HG02973 (cell line): ENCODE data around the gene NLE1.
"Not testable (repeated sequence)": the region's sequence is repeated elsewhere in the genome, so short reads cannot be mapped to it uniquely, and the experiment has no call there.

Source experiments
- ATAC-seq: cut with Tn5 transposase; IDR thresholded peaks from one replicate; pipeline ENCODE4 v1.9.1; 2021; ENCODE audit warnings: moderate library complexity; ENCODE audit not compliant: unreplicated experiment

NLE1 gene

DNA sequence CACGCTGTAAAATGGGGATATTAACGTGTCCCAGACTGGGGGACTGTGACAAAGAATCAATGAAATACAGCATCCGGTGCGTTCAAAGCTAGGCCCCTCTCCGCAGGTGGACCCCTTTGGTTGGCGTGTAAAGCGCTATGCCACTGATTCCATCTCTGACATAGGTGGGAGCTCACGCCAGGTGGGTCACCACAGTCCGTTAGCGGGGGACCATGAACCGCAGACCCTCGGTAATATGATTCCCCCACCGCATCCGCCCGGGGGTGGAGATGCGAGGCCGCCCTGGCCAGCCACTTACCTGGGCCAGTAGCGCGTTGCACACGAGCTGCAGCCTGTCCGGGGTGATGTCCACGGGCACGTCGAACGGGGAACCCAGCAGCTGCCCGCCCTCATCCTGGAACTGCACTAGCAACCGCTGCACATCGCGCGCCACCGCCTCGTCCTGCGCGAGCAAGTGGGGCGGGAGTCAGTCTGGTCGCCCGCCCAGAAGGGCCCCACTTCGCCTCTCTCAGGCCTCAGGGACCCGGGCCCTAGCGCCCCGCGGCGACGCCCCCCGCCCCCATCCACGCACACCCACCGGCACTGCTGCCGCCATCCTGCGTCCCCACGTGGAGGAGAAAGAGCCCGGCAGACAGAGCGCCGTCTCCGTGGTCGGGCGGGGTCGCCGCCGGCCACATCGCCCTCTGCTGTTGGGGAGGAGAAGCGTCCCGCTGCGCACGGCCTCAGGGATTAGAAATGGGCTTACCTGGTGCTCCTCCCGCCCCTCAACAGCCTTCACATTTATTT lies at the start of gene NLE1:
TSS of gene NLE1 (minus strand) at position 623 of the 786 bp plus-strand sequence. CDS start at position 595, 28 bp downstream.
- ATAC-seq: peak; percentile 87

DNA sequence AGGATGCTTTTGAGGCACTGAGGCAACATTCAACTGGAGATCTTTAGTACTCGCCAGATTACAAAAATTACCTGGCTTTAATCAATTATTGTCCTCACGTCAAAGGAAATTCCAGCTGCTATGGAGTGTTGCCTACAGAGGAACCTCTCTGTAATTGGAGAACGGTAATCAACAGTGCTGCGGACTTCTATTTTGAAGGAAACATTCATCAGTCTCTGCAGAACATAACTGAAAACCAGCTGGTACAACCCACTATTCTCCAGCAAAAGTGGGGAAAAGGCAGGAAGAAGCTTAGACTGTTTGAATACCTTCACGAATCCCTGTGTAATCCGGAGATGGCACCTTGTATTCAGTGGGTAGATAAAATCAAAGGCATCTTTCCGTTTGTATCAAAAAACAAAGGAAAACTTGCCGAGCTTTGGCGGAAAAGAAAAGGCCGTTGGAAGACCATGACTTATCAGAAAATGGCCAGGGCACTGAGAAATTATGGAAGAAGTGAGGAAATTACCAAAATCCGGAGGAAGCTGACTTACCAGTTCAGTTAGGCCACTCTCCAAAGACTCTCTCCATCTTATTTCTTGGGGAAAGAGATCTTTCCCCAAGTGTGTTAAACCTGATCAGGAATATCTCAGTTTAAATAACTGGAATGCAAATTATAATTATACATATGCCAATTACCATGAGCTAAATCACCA lies 49.0 kb upstream of the NLE1 start:
- ATAC-seq: no peak

DNA sequence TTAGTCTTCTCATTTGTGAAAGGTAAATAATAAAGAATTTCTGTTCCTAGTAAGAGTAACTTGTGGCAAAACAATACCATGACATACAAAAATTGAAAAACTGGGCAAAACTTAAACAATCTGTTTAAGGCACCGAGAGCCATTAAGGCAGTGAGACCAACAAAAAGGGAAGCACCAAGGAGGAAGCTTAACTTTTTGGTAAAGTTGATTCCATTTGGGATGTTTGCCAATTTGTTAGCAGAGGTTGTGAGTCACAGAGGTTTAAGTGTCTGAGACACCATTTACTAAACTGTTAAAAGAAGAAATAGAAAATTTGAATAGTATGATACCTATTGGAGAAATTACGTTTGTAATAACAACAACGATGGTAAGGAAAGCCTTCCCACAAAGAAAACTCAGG lies 47.2 kb upstream of the NLE1 start:
- ATAC-seq: no peak

DNA sequence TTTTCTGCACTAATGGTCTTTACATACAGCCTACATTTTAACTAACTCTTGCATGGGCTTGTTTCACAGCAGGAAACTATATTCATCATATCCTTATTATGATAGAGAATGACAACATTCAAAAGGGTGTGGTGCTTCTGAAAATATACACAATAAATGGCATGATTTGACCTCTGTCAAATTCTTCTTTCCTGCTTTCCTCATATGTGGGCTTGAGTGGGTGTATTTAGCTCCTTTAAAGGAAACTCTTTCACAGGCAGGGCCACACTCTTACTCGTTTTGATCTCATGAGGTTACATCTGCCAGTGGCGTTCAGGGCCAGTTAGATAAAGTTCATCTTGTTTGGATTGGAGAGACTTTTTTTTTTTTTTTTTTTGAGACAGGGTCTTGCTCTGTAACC lies 46.0 kb upstream of the NLE1 start:
- ATAC-seq: no peak

DNA sequence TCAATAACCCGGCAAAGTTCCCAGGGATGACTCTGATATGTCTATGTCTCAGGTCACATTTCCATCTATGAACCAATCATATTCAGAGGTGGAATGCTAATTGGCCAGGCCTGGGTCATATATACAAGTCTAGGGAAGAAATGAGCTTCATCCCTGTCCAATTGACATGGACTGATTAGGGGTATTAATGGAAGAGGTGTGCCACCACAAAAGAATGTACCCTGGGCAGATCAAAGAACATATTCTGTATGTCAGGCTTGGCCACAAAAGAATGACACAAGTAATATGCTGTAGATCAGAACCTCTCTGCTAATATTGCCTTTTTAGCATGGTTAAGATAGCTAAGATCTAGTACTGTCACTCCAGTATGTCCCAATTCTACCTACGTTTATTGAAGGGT lies 45.4 kb upstream of the NLE1 start:
- no peak for ATAC-seq

- no peak for ATAC-seq
Measured at GRCh38 chr17:35185849-35186248, 43.7 kb upstream of the NLE1 start.

GRCh38 chr17:35184274-35184673 lies 42.2 kb upstream of the NLE1 start:
- no peak for ATAC-seq

DNA sequence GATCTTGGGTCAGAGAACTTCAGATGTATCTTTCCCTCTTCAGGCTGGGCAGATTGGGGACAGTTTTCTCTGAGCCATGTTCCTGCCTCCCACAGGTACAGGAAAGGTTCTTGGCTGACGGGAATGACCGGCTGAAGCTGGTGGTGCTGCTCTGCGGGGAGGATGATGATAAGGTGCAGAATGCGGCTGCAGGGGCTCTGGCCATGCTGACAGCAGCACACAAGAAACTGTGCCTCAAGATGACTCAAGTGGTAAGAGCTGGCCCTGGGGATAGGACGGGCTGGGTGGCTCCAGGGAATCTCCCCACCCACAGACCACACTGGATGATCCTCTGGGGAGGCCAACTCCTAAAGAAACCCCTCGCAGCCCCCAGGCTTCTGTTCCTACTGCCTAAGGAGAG lies 41.2 kb upstream of the NLE1 start:
- ATAC-seq: no peak

- not testable (repeated sequence) for ATAC-seq
Measured at GRCh38 chr17:35179379-35179778, 37.3 kb upstream of the NLE1 start.

GRCh38 chr17:35176897-35177296 lies 34.8 kb upstream of the NLE1 start:
- no peak for ATAC-seq

GRCh38 chr17:35175638-35176415 lies 33.7 kb upstream of the NLE1 start:
- no peak for ATAC-seq

GRCh38 chr17:35174835-35175334 lies 32.8 kb upstream of the NLE1 start:
- ATAC-seq: no peak

DNA sequence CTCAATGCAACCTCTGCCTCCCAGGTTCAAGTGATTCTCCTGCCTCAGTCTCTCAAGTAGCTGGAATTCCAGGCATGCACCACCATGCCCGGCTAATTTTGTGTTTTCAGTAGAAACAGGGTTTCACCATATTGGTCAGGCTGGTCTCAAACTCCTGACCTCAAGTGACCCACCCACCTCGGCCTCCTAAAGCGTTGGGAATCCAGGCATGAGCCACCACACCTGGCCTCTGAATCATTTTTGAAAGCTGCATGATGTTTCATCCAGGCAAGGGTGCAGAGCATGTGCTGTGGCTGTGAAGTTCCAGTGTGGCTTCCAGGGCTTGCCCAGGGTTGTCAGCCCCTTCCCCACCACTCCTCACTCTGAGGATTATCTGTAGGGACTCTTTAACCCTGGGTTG lies 30.2 kb upstream of the NLE1 start:
- ATAC-seq: not testable (repeated sequence)

DNA sequence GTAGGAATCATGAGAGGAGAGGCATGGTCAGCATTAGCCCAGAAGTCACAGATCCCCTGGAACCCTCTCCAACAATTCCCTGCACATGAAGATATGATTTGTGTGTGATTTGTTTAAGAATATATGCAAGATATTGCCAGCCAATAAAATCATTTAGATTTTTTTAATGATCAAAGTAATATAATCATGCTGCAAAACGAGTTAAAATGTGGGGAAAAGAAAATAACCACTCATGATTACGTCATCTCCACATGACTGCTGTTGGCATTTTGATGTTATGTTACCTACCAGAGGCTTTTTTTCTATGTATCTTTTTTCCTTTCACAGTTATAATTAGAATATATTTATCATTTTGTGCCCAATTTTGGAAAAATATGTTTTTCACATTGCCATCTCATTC lies 29.7 kb upstream of the NLE1 start:
- no peak for ATAC-seq

DNA sequence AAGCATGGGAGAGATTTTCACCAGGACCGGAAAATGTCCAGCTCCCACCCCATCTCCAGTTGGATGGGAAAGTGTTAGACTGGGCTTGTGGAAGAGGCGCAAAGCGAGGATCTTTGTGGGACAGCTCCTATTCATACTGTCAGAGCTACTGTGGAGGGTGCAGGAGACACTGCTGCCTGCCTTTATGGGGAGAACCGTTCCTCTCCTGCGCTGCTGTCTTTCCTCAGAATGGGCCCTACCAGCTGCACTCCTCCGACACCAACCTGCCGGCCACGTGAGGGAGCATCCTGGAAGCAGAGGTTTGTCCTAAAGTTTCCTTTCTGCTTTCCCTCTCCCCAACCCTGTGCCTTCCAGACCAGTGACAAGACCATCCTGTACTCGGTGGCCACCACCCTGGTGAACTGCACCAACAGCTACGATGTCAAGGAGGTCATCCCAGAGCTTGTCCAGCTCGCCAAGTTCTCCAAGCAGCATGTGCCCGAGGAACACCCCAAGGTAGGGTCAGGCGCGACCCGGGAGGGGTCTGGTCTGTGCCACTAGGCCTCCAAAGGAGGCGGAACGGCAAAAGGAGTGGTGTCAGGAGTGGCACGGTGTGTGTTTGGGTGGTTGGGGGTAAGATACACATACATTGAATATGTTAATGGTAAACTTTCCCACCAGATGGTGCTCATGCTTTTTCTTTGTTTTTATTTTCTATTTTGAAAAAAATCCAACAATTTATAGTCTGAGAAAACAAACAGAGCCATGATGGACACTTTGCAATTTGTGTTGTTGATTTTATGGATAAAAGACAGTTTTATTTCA lies 29.1 kb upstream of the NLE1 start:
- no peak for ATAC-seq

- ATAC-seq: no peak
Measured at GRCh38 chr17:35169835-35170363, 27.8 kb upstream of the NLE1 start.

GRCh38 chr17:35167666-35168065 lies 25.6 kb upstream of the NLE1 start:
- ATAC-seq: no peak

GRCh38 chr17:35167046-35167445 lies 24.9 kb upstream of the NLE1 start:
- ATAC-seq: no peak

GRCh38 chr17:35166526-35166925 lies 24.4 kb upstream of the NLE1 start:
- no peak for ATAC-seq

DNA sequence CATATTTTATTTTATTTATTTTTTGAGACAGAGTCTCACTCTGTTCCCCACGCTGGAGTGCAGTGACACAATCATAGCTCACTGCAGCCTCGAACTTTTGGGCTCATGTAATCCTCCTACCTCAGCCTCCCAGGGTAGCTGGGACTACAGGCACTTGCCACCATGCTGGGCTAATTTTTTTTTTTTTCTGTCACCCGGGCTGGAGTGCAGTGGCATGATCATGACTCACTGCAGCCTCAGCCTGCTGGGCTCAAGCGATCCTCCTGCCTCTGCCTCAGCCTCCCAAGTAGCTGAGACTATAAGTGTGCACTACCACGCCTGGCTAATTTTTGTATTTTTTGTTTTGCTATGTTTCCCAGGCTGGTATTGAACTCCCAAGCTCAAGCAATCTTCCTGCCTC lies 22.6 kb upstream of the NLE1 start:
- no peak for ATAC-seq
